Spleen (tissue), 11 donors: ENCODE data around the gene LSS. TPM values are rescaled to one million over a fixed set of nuclear protein-coding genes. Genes with fewer than 3 reads are reported as not detected.

ENCODE experiments used
- DNase-seq: peaks from one replicate; pipeline ENCODE4 v3.0.0-alpha.2; 2020
- H3K27ac ChIP-seq, 8 donors: fragments of 200-600 bp; sonication (generic) in 7 of 8; 1 replicate in 4 of 8; 2 replicates in 4 of 8; pipeline versions ENCODE4 v1.5.0 to v1.8.0; 2016 to 2021; ENCODE audit warnings: inconsistent platforms in 4 of 8, mild to moderate bottlenecking in 4 of 8, moderate library complexity in 1 of 8
- H3K27me3 ChIP-seq, 7 donors: fragments of 200-600 bp; sonication (generic) in 6 of 7; replicated peaks in 1 of 7; 1 replicate in 4 of 7; 2 replicates in 3 of 7; pipeline versions ENCODE4 v1.5.0 to v1.8.0; 2016 to 2021; ENCODE audit warnings: inconsistent platforms in 3 of 7, mild to moderate bottlenecking in 1 of 7
- H3K36me3 ChIP-seq, 6 donors: fragments of 200-600 bp; sonication (generic) in 5 of 6; 1 replicate in 4 of 6; 2 replicates in 2 of 6; pipeline versions ENCODE4 v1.5.0 to v1.8.0; 2016 to 2021; ENCODE audit warnings: inconsistent platforms in 2 of 6
- H3K4me1 ChIP-seq, 6 donors: fragments of 200-600 bp; sonication (generic) in 5 of 6; 1 replicate in 3 of 6; 2 replicates in 3 of 6; pipeline versions ENCODE4 v1.5.0 to v1.8.0; 2016 to 2021; ENCODE audit warnings: inconsistent platforms in 3 of 6
- H3K4me3 ChIP-seq, 8 donors: fragments of 200-600 bp; sonication (generic) in 7 of 8; 1 replicate in 4 of 8; 2 replicates in 4 of 8; pipeline versions ENCODE4 v1.5.0 to v1.8.0; 2016 to 2021; ENCODE audit warnings: inconsistent platforms in 4 of 8, mild to moderate bottlenecking in 4 of 8, moderate library complexity in 2 of 8
- H3K9me3 ChIP-seq, 8 donors: fragments of 200-600 bp; sonication (generic) in 7 of 8; 1 replicate in 4 of 8; 2 replicates in 4 of 8; pipeline versions ENCODE4 v1.5.0 to v1.8.0; 2016 to 2021; ENCODE audit warnings: inconsistent platforms in 4 of 8
- CTCF ChIP-seq, 11 experiments: fragments of 200-600 bp in 7 of 11; fragments of 450-650 bp in 4 of 11; sonication (generic) in 4 of 11; IDR thresholded peaks in 8 of 11; conservative IDR thresholded peaks in 3 of 11; 1 replicate in 7 of 11; 2 replicates in 4 of 11; pipeline versions ENCODE4 v1.4.0 to v1.8.0; 2016 to 2021; ENCODE audit warnings: antibody characterized with exemption in 11 of 11, inconsistent platforms in 4 of 11, mild to moderate bottlenecking in 1 of 11
- POLR2A ChIP-seq, 3 donors: fragments of 450-650 bp; IDR thresholded peaks; one replicate each; pipeline ENCODE4 v1.5.1; 2017; ENCODE audit warnings: antibody characterized with exemption in 3 of 3, mild to moderate bottlenecking in 1 of 3
- POLR2AphosphoS5 ChIP-seq, 3 donors: sonication (generic); formaldehyde crosslinking; IDR thresholded peaks; one replicate each; pipeline ENCODE4 v1.5.1; 2017; ENCODE audit warnings: antibody characterized with exemption in 3 of 3
- WGBS, 5 donors: extraction: QIAGEN DNeasy Blood & Tissue Kit in 3 of 5; methylation state at CpG; one replicate each; pipeline versions ENCODE4 v1.1.5 to v1.1.7; 2013 to 2018; 5-methylcytosine and 5-hydroxymethylcytosine counted together
- intact Hi-C: fragments of 100-400 bp; cut with DNase I; formaldehyde crosslinking; loops from one replicate; pipeline ENCODE4 v1.15.0; 2023; ENCODE audit warnings: low total_unique reads
- polyA plus RNA-seq, 3 donors: library from polyadenylated mRNA; stranded (reverse); fragments of 200-250 nt; gene quantifications; one replicate each; pipeline ENCODE4 v1.2.1, GENCODE V29; 2013
- total RNA-seq, 7 donors: library from RNA; depleted of rRNA in 3 of 7; stranded (reverse); fragments of >200 nt in 3 of 7; fragmentation: NEBNext Ultra II Directional in 4 of 7; extraction: Animal tissue kit (Norgen Biotek cat#: 25700) in 4 of 7; gene quantifications; one replicate each; pipeline versions ENCODE4 v1.1.0 to v1.2.1, GENCODE V29; 2016 to 2021
- donor health status: healthy with polysubstance abuse.
- donor health status: DM: no; HTN: no; CAD: no; lungs with moderate emphysema.
- donor health status: DM: no; HTN: no; CAD: no.
- donor health status: Bipolar disorder and iron deficiency.
- donor health status: healthy.
- donor health status: DM: no; HTN: no; CAD: no.
- donor health status: DM: yes; HTN: yes; CAD: no.

Gene LSS
- total and polyA plus RNA-seq, 10 donors = 6.3 to 31.2 (median 24.5) TPM

- Histone ChIP-seq H3K4me1 (no peaks in the 10 kb centered on the region), H3K4me3 (no peak overlapping the region), H3K27ac (no peak overlapping the region), H3K9me3 (no peaks in the 10 kb centered on the region), H3K36me3 (peaks cover 0 to 96% (median 42%) of the 10 kb centered on the region in 6 donors), H3K27me3 (no peaks in the 10 kb centered on the region)
- intact Hi-C loops = no loop called here
- 92 to 97% (median 94%) methylated on average over 21 to 22 of the region's 22 CpGs for WGBS, 5 donors
- peak; percentile 72 for DNase-seq
- no peak for TF ChIP-seq POLR2AphosphoS5 (IDR thresholded peaks at IDR 0.05)
- TF ChIP-seq CTCF (IDR thresholded peaks at IDR 0.05 in 8 of 11, conservative IDR thresholded peaks at IDR 0.05 in 3 of 11) = no peak
- no peak for TF ChIP-seq POLR2A (IDR thresholded peaks at IDR 0.05)
Observed at GRCh38 chr21:46217511-46218196, 10.9 kb downstream of the LSS start.

- Histone ChIP-seq H3K4me3 (no peak overlapping the region), H3K27ac (no peak overlapping the region), H3K36me3 (peaks cover 0 to 96% (median 30%) of the 10 kb centered on the region in 6 donors), H3K27me3 (no peaks in the 10 kb centered on the region), H3K4me1 (no peaks in the 10 kb centered on the region), H3K9me3 (no peaks in the 10 kb centered on the region)
- no peak for TF ChIP-seq CTCF (IDR thresholded peaks at IDR 0.05 in 8 of 11, conservative IDR thresholded peaks at IDR 0.05 in 3 of 11)
- intact Hi-C loops = no loop called here
- DNase-seq = peak; percentile 62
- 90 to 99% (median 94%) methylated on average over 9 to 16 of the region's 16 CpGs for WGBS, 5 donors
Observed at GRCh38 chr21:46216132-46216747, 12.3 kb downstream of the LSS start.

- Histone ChIP-seq H3K4me1 (no peaks in the 10 kb centered on the region), H3K27ac (no peak overlapping the region), H3K27me3 (no peaks in the 10 kb centered on the region), H3K36me3 (peaks cover 0 to 96% (median 28%) of the 10 kb centered on the region in 6 donors), H3K9me3 (no peaks in the 10 kb centered on the region), H3K4me3 (no peak overlapping the region)
- intact Hi-C loops = no loop called here
- TF ChIP-seq POLR2A (IDR thresholded peaks at IDR 0.05) (no peak), POLR2AphosphoS5 (IDR thresholded peaks at IDR 0.05) (no peak), CTCF (IDR thresholded peaks at IDR 0.05 in 8 of 11, conservative IDR thresholded peaks at IDR 0.05 in 3 of 11) (no peak)
- WGBS, 5 donors = 87 to 90% (median 89%) methylated on average over 10 to 20 of the region's 20 CpGs
- peak; percentile 57 for DNase-seq
Observed at GRCh38 chr21:46215436-46216131, 13.0 kb downstream of the LSS start.
